HEK293 (cell line): ENCODE measurements around the gene LENEP.

Experiments
- CTCF ChIA-PET: fragments of 350-600 bp; formaldehyde crosslinking; extraction: SDS; loops from one replicate; lab custom pipeline; 2021; ENCODE audit warnings: antibody characterized with exemption; lab: Yijun Ruan, JAX
- POLR2A ChIA-PET: fragments of 300-600 bp; formaldehyde crosslinking; extraction: SDS; loops from one replicate; lab custom pipeline; 2020; ENCODE audit warnings: antibody characterized with exemption, inconsistent platforms; lab: Yijun Ruan, JAX
- H3K27ac ChIP-seq: fragments of 200-500 bp; sonication (Bioruptor generic); 2 replicates; pipeline ENCODE4 v1.5.1; 2014; ENCODE audit warnings: low read depth, low read length, control low read depth, inconsistent platforms; ENCODE audit errors: extremely low read depth
- H3K36me3 ChIP-seq, 2 experiments: fragments of 200-500 bp in 1 of 2; sonication (Bioruptor generic) in 1 of 2; 1 replicate in 1 of 2; 2 replicates in 1 of 2; pipeline ENCODE4 v1.5.1; 2014 to 2017; ENCODE audit warnings: inconsistent platforms in 2 of 2, low read length in 2 of 2; ENCODE audit not compliant: control insufficient read depth in 2 of 2, insufficient read depth in 1 of 2
- H3K4me1 ChIP-seq: fragments of 200-500 bp; sonication (Bioruptor generic); 2 replicates; pipeline ENCODE4 v1.5.1; 2014; ENCODE audit warnings: mild to moderate bottlenecking, low read length, inconsistent platforms; ENCODE audit not compliant: control insufficient read depth, insufficient read depth
- H3K4me3 ChIP-seq: 2 replicates; pipeline ENCODE4 v1.5.1; 2011; ENCODE audit warnings: low read depth, mild to moderate bottlenecking, control low read depth, low read length, moderate library complexity
- H3K9me3 ChIP-seq: fragments of 200-500 bp; sonication (Bioruptor generic); 2 replicates; pipeline ENCODE4 v1.5.1; 2014; ENCODE audit warnings: low read depth, low read length, inconsistent platforms; ENCODE audit not compliant: control insufficient read depth, insufficient read depth
- BCL11A ChIP-seq: fragments of 450-650 bp; formaldehyde crosslinking; IDR thresholded peaks from 2 replicates; pipeline ENCODE4 v1.5.1; 2016; ENCODE audit warnings: low read depth, missing biosample characterization, missing genetic modification characterization
- GLIS1 ChIP-seq: fragments of 450-650 bp; formaldehyde crosslinking; IDR thresholded peaks from 2 replicates; pipeline ENCODE4 v1.5.1; 2016; ENCODE audit warnings: missing biosample characterization, missing genetic modification characterization
- HIC1 ChIP-seq: fragments of 450-650 bp; formaldehyde crosslinking; IDR thresholded peaks from 2 replicates; pipeline ENCODE4 v1.5.1; 2016; ENCODE audit warnings: missing biosample characterization, missing genetic modification characterization
- HOXA7 ChIP-seq: sonication (generic); formaldehyde crosslinking; IDR thresholded peaks from 2 replicates; pipeline ENCODE4 v1.8.1; 2022; ENCODE audit warnings: missing genetic modification reagents, borderline replicate concordance
- HOXD13 ChIP-seq: sonication (generic); formaldehyde crosslinking; IDR thresholded peaks from 2 replicates; pipeline ENCODE4 v1.8.0; 2022; ENCODE audit warnings: missing genetic modification reagents, borderline replicate concordance
- IKZF3 ChIP-seq: fragments of 450-650 bp; IDR thresholded peaks from 2 replicates; pipeline ENCODE4 v1.5.0; 2018; ENCODE audit warnings: missing biosample characterization, mild to moderate bottlenecking, missing genetic modification characterization, moderate library complexity
- KLF8 ChIP-seq: fragments of 450-650 bp; formaldehyde crosslinking; IDR thresholded peaks from 2 replicates; pipeline ENCODE4 v1.5.1; 2016; ENCODE audit warnings: missing biosample characterization, missing genetic modification characterization
- OVOL3 ChIP-seq: fragments of 450-650 bp; formaldehyde crosslinking; IDR thresholded peaks from 2 replicates; pipeline ENCODE4 v1.5.1; 2016; ENCODE audit warnings: missing biosample characterization, missing genetic modification characterization
- PATZ1 ChIP-seq: fragments of 450-650 bp; formaldehyde crosslinking; IDR thresholded peaks from 2 replicates; pipeline ENCODE4 v1.5.1; 2016; ENCODE audit warnings: missing biosample characterization, missing genetic modification characterization
- PBX3 ChIP-seq: sonication (generic); formaldehyde crosslinking; IDR thresholded peaks from 2 replicates; pipeline ENCODE4 v1.8.1; 2022; ENCODE audit warnings: mild to moderate bottlenecking, moderate library complexity, missing genetic modification reagents
- RBAK ChIP-seq: fragments of 450-650 bp; formaldehyde crosslinking; IDR thresholded peaks from 2 replicates; pipeline ENCODE4 v1.5.1; 2016; ENCODE audit warnings: missing biosample characterization, missing genetic modification characterization
- SCRT1 ChIP-seq: fragments of 450-650 bp; formaldehyde crosslinking; IDR thresholded peaks from 2 replicates; pipeline ENCODE4 v1.5.1; 2016; ENCODE audit warnings: missing biosample characterization, missing genetic modification characterization, borderline replicate concordance
- SP7 ChIP-seq: fragments of 450-650 bp; formaldehyde crosslinking; IDR thresholded peaks from 2 replicates; pipeline ENCODE4 v1.5.1; 2016; ENCODE audit warnings: missing biosample characterization, missing genetic modification characterization
- YY2 ChIP-seq: fragments of 450-650 bp; formaldehyde crosslinking; IDR thresholded peaks from 2 replicates; pipeline ENCODE4 v1.5.1; 2016; ENCODE audit warnings: missing biosample characterization, missing genetic modification characterization
- ZBTB6 ChIP-seq: fragments of 450-650 bp; formaldehyde crosslinking; IDR thresholded peaks from 2 replicates; pipeline ENCODE4 v1.5.1; 2017; ENCODE audit warnings: missing biosample characterization, missing genetic modification characterization
- ZNF121 ChIP-seq: fragments of 450-650 bp; formaldehyde crosslinking; IDR thresholded peaks from 2 replicates; pipeline ENCODE4 v1.5.1; 2016; ENCODE audit warnings: missing biosample characterization, missing genetic modification characterization
- ZNF155 ChIP-seq: fragments of 450-650 bp; formaldehyde crosslinking; IDR thresholded peaks from 2 replicates; pipeline ENCODE4 v1.5.1; 2016; ENCODE audit warnings: missing biosample characterization, missing genetic modification characterization
- ZNF2 ChIP-seq: fragments of 450-650 bp; formaldehyde crosslinking; IDR thresholded peaks from 2 replicates; pipeline ENCODE4 v1.5.1; 2016; ENCODE audit warnings: missing biosample characterization, missing genetic modification characterization
- ZNF211 ChIP-seq: fragments of 450-650 bp; formaldehyde crosslinking; IDR thresholded peaks from 2 replicates; pipeline ENCODE4 v1.5.1; 2016; ENCODE audit warnings: low read depth, missing biosample characterization, missing genetic modification characterization
- ZNF23 ChIP-seq: fragments of 450-650 bp; formaldehyde crosslinking; IDR thresholded peaks from 2 replicates; pipeline ENCODE4 v1.5.1; 2016; ENCODE audit warnings: missing biosample characterization, missing genetic modification characterization, borderline replicate concordance
- ZNF335 ChIP-seq: fragments of 450-650 bp; formaldehyde crosslinking; conservative IDR thresholded peaks from 2 replicates; pipeline ENCODE4 v1.5.1; 2016; ENCODE audit warnings: missing biosample characterization, missing genetic modification characterization
- ZNF341 ChIP-seq: fragments of 450-650 bp; formaldehyde crosslinking; IDR thresholded peaks from 2 replicates; pipeline ENCODE4; 2016; ENCODE audit warnings: low read depth, missing biosample characterization, missing genetic modification characterization
- ZNF37A ChIP-seq: fragments of 450-650 bp; IDR thresholded peaks from 2 replicates; pipeline ENCODE4 v1.5.1; 2018; ENCODE audit warnings: missing biosample characterization, missing genetic modification characterization
- ZNF391 ChIP-seq: fragments of 450-650 bp; formaldehyde crosslinking; IDR thresholded peaks from 2 replicates; pipeline ENCODE4 v1.5.1; 2016; ENCODE audit warnings: low read depth, missing biosample characterization, missing genetic modification characterization, borderline replicate concordance
- ZNF416 ChIP-seq: fragments of 450-650 bp; formaldehyde crosslinking; IDR thresholded peaks from 2 replicates; pipeline ENCODE4 v1.5.1; 2016; ENCODE audit warnings: missing biosample characterization, missing genetic modification characterization
- ZNF48 ChIP-seq: fragments of 450-650 bp; formaldehyde crosslinking; IDR thresholded peaks from 2 replicates; pipeline ENCODE4 v1.5.1; 2016; ENCODE audit warnings: missing biosample characterization, missing genetic modification characterization
- ZNF510 ChIP-seq: fragments of 450-650 bp; formaldehyde crosslinking; IDR thresholded peaks from 2 replicates; pipeline ENCODE4 v1.5.1; 2018; ENCODE audit warnings: mild to moderate bottlenecking, missing genetic modification characterization, missing biosample characterization; ENCODE audit not compliant: insufficient replicate concordance
- ZNF544 ChIP-seq: fragments of 450-650 bp; formaldehyde crosslinking; IDR thresholded peaks from 2 replicates; pipeline ENCODE4 v1.5.0; 2017; ENCODE audit warnings: missing biosample characterization, missing genetic modification characterization
- ZNF548 ChIP-seq: fragments of 450-650 bp; formaldehyde crosslinking; IDR thresholded peaks from 2 replicates; pipeline ENCODE4 v1.5.1; 2016; ENCODE audit warnings: missing biosample characterization, missing genetic modification characterization
- ZNF660 ChIP-seq: fragments of 450-650 bp; IDR thresholded peaks from 2 replicates; pipeline ENCODE4 v1.5.1; 2018; ENCODE audit warnings: missing biosample characterization, mild to moderate bottlenecking, missing genetic modification characterization

The LENEP gene

GRCh38 chr1:154962156-154962749 lies 31.1 kb upstream of the LENEP start:
- no peaks in the 10 kb centered on the region for H3K9me3 ChIP-seq
- H3K4me3 ChIP-seq = peak overlapping the region; percentile 90
- ChIA-PET POLR2A (interaction anchor here (1.2 to 2.9 kb wide), 7 partner anchors 10 to 97 kb away, joined by 3 to 69 read pairs (median 5); partner anchors contain the start of genes FLAD1, PMVK and SHC1), CTCF (interaction anchor here (0.6 to 2.5 kb wide), 10 partner anchors 8 to 799 kb away, joined by 3 to 16 read pairs (median 4); partner anchors contain the start of gene FLAD1)
- H3K4me1 ChIP-seq = peaks cover 8% of the 10 kb centered on the region
- peak overlapping the region; percentile 94 for H3K27ac ChIP-seq
- peaks cover 3 to 66% of the 10 kb centered on the region in 2 experiments for H3K36me3 ChIP-seq
- TF ChIP-seq HOXD13 = no peak
- TF ChIP-seq ZNF416 (tag by site-specific recombination) = no peak
- peak; percentile 9; the same call in 1 of the 2 replicates for TF ChIP-seq OVOL3
- TF ChIP-seq GLIS1 (tag by site-specific recombination) = peak; percentile 11; the same call in 1 of the 2 replicates
- TF ChIP-seq PATZ1 (tag by site-specific recombination) = peak; percentile 65
- TF ChIP-seq HIC1 (tag by site-specific recombination) = no peak
- no peak for TF ChIP-seq ZNF48 (tag by site-specific recombination)
- TF ChIP-seq ZNF23 (tag by site-specific recombination) = no peak
- TF ChIP-seq ZNF660 = 0 out of 2 replicates have a peak, but pooled peaks have one; percentile 9
- TF ChIP-seq ZNF37A (tag by site-specific recombination) = no peak
- no peak for TF ChIP-seq ZNF155 (tag by site-specific recombination)
- no peak for TF ChIP-seq HOXA7
- no peak for TF ChIP-seq ZNF548 (tag by site-specific recombination)
- TF ChIP-seq ZNF544 (tag by site-specific recombination) = no peak
- peak; percentile 88 for TF ChIP-seq ZNF335 (tag by site-specific recombination)
- TF ChIP-seq YY2 (tag by site-specific recombination) = no peak
- TF ChIP-seq RBAK (tag by site-specific recombination) = no peak
- TF ChIP-seq ZNF391 (tag by site-specific recombination) = no peak
- no peak for TF ChIP-seq ZNF2 (tag by site-specific recombination)
- no peak for TF ChIP-seq ZNF211 (tag by site-specific recombination)
- TF ChIP-seq ZBTB6 (tag by site-specific recombination) = no peak
- TF ChIP-seq BCL11A = peak; percentile 15; the same call in 1 of the 2 replicates
- no peak for TF ChIP-seq KLF8 (tag by site-specific recombination)
- no peak for TF ChIP-seq ZNF121 (tag by site-specific recombination)
- TF ChIP-seq IKZF3 (tag by site-specific recombination) = no peak
- no peak for TF ChIP-seq PBX3
- TF ChIP-seq ZNF510 (tag by site-specific recombination) = no peak
- TF ChIP-seq ZNF341 = no peak
- no peak for TF ChIP-seq SP7 (tag by site-specific recombination)
- no peak for TF ChIP-seq SCRT1 (tag by site-specific recombination)
